Upper lobe of left lung (tissue), 6 donors: Measurements from ENCODE around the gene OGT. TPM values are rescaled to one million over a fixed set of nuclear protein-coding genes. Genes with fewer than 3 reads are reported as not detected.

Experiments
- ATAC-seq, 2 donors: fragments of 200-7000 bp; cut with Tn5 transposase; one replicate each; pipeline ENCODE4 v1.9.1; 2022; ENCODE audit warnings: mild to moderate bottlenecking in 2 of 2, moderate library complexity in 2 of 2; ENCODE audit not compliant: low FRiP score in 2 of 2
- DNase-seq, 2 donors: peaks; one replicate each; pipeline ENCODE4 v3.0.0-alpha.2; 2019 to 2020
- H3K27ac ChIP-seq, 4 donors: fragments of 200-600 bp; sonication (generic); one replicate each; pipeline ENCODE4 v1.5.1; 2016 to 2019
- H3K27me3 ChIP-seq, 4 donors: fragments of 200-600 bp; sonication (generic); one replicate each; pipeline ENCODE4 v1.5.1; 2017 to 2019
- H3K36me3 ChIP-seq, 4 donors: fragments of 200-600 bp; sonication (generic); one replicate each; pipeline ENCODE4 v1.5.1; 2016 to 2019
- H3K4me1 ChIP-seq, 4 donors: fragments of 200-600 bp; sonication (generic); one replicate each; pipeline ENCODE4 v1.5.1; 2018 to 2019
- H3K4me3 ChIP-seq, 4 donors: fragments of 200-600 bp; sonication (generic); one replicate each; pipeline ENCODE4 v1.5.1; 2017 to 2019; ENCODE audit warnings: mild to moderate bottlenecking in 2 of 4, moderate library complexity in 1 of 4
- H3K9me3 ChIP-seq, 4 donors: fragments of 200-600 bp; sonication (generic); one replicate each; pipeline ENCODE4 v1.5.1; 2018 to 2019
- EP300 ChIP-seq, 4 donors: sonication (generic); formaldehyde crosslinking; IDR thresholded peaks; one replicate each; pipeline ENCODE4 v1.5.1; 2017; ENCODE audit warnings: antibody characterized with exemption in 4 of 4, control low read depth in 2 of 4
- POLR2A ChIP-seq, 4 donors: fragments of 450-650 bp; IDR thresholded peaks; one replicate each; pipeline ENCODE4 v1.5.1; 2016 to 2017; ENCODE audit warnings: antibody characterized with exemption in 4 of 4, mild to moderate bottlenecking in 2 of 4
- POLR2AphosphoS5 ChIP-seq, 2 donors: sonication (generic); formaldehyde crosslinking; IDR thresholded peaks; one replicate each; pipeline ENCODE4 v1.5.1; 2017; ENCODE audit warnings: antibody characterized with exemption in 2 of 2
- WGBS, 2 donors: methylation state at CpG; one replicate each; pipeline ENCODE4 v1.1.5; 2017 to 2018; 5-methylcytosine and 5-hydroxymethylcytosine counted together
- total RNA-seq, 6 donors: library from RNA; depleted of rRNA in 4 of 6; stranded (reverse); fragments of >200 nt in 4 of 6; gene quantifications; one replicate each; pipeline versions ENCODE4 v1.1.0 to v1.2.1, GENCODE V29; 2016 to 2021
- TF ChIP-seq, protein P1 (sequence below), 6 experiments: fragments of 450-650 bp in 4 of 6; fragments of 200-600 bp in 2 of 6; sonication (generic) in 2 of 6; IDR thresholded peaks; one replicate each; pipeline ENCODE4 v1.5.1; 2016 to 2019; ENCODE audit warnings: antibody characterized with exemption in 6 of 6
- donor health status: DM: no; HTN: no; CAD: no; lungs with moderate emphysema.
- donor health status: DM: no; HTN: yes; CAD: no; lungs with severe emphysema.

The OGT gene
- total RNA-seq, 6 donors from 2014 or later: 88.3 to 315 (median 159) TPM

DNA sequence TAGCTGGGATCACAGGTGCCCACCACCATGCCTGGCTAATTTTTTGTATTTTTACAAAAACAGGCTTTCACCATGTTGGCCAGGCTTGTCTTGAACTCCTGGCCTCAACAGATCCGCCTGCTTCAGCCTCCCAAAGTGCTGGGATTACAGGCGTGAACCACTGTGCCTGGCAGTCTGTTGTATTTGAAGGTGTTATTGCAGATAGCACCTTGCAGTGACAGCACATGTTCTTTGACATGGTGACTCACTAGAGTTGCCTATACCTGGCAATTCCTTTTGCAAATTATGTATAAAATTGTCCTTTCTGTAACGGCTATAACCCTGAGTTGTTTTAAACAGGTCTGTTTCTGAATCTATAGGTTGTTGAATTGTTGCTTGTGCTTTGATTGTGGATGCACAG is 7.9 kb downstream of the OGT start:
- WGBS, 2 donors: 48 to 54% methylated on average over 3 of the region's 3 CpGs
- H3K27ac ChIP-seq: peak overlapping the region in 1 of 4 donors; percentile 42
- ATAC-seq: no peak

DNA sequence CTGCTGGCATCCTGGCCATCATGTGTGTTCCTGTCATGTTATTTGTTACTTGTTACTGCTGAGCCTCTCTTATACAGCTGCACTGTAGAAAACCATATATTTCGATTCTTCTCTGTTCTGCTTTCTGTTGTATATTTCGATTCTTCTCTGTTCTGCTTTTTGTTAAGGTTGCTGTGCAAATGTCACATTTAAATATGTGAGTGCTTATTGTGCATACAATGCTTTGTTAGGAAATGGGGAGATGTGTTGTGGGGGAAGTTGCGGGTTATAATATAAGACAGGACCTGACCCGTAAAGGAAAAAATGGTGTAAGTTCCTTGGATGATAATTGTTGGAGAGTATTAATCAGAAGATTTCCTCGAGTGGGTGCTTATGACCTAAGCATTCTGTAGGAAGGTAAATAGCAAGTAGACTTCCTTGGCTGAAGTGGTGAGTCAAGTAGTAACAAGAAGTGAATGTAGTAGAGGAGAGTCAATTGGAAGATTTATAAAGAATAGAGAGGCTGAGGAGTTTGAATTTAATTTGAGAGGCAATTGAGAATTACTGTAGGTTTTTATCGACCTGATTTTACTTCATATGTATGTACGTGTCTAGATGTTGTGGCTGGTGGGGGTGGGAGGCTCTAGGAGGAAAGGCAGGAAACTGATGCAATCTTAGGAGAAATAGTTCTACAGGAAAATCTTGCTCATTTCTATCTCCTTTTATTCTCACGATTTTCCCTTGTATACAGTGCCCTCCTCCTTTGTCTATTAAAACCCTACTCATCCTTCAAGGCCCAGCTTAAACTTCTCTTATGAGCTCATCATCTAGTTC is 8.5 kb downstream of the OGT start:
- Histone ChIP-seq H3K4me1 (peaks cover 28 to 52% (median 33%) of the 10 kb centered on the region in 4 donors), H3K27ac (peak overlapping the region in 3 of 4 donors; percentile 18 to 42 (median 42)), H3K9me3 (no peaks in the 10 kb centered on the region), H3K36me3 (peaks cover 0 to 19% (median 2%) of the 10 kb centered on the region in 4 donors), H3K27me3 (no peaks in the 10 kb centered on the region), H3K4me3 (no peak overlapping the region)
- no peak for TF ChIP-seq POLR2A (IDR thresholded peaks at IDR 0.05)
- no peak for TF ChIP-seq POLR2AphosphoS5 (IDR thresholded peaks at IDR 0.05)
- TF ChIP-seq, protein P1, sequence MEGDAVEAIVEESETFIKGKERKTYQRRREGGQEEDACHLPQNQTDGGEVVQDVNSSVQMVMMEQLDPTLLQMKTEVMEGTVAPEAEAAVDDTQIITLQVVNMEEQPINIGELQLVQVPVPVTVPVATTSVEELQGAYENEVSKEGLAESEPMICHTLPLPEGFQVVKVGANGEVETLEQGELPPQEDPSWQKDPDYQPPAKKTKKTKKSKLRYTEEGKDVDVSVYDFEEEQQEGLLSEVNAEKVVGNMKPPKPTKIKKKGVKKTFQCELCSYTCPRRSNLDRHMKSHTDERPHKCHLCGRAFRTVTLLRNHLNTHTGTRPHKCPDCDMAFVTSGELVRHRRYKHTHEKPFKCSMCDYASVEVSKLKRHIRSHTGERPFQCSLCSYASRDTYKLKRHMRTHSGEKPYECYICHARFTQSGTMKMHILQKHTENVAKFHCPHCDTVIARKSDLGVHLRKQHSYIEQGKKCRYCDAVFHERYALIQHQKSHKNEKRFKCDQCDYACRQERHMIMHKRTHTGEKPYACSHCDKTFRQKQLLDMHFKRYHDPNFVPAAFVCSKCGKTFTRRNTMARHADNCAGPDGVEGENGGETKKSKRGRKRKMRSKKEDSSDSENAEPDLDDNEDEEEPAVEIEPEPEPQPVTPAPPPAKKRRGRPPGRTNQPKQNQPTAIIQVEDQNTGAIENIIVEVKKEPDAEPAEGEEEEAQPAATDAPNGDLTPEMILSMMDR (IDR thresholded peaks at IDR 0.05): no peak
- no peak for TF ChIP-seq EP300 (IDR thresholded peaks at IDR 0.05)
- DNase-seq (no peak), ATAC-seq (peak in 1 of 2 donors; percentile 44)
- 20 to 38% methylated on average over 8 of the region's 8 CpGs for WGBS, 2 donors

More for the DNA sequence above, 7.9 kb downstream of the OGT start:
- Histone ChIP-seq H3K4me1 (peaks cover 28 to 52% (median 33%) of the 10 kb centered on the region in 4 donors), H3K36me3 (peaks cover 0 to 13% (median 0%) of the 10 kb centered on the region in 4 donors), H3K9me3 (no peaks in the 10 kb centered on the region), H3K4me3 (no peak overlapping the region), H3K27me3 (no peaks in the 10 kb centered on the region)
- no peak for TF ChIP-seq POLR2A (IDR thresholded peaks at IDR 0.05)
- TF ChIP-seq, protein P1 (IDR thresholded peaks at IDR 0.05): no peak
- DNase-seq: no peak

DNA sequence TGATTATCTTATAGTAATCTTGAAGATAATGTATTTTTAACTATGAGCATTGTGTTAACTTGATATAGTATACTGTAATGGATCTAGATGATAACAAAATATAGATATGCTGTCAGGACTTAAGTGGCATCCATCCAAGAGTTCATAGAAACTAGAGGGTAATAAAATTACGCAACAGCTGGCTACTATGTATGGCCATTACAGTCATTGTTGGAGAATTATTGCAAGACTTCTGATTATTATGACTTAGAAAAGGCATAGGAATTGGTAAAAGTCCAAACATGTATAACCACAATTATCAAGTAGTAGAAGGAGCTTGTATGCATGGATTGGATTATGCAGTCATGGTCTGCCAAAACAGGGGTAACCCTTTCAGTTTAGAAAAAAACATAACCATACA is 9.5 kb downstream of the OGT start:
- peaks cover 28 to 51% (median 31%) of the 10 kb centered on the region in 4 donors for H3K4me1 ChIP-seq
- H3K27me3 ChIP-seq: no peaks in the 10 kb centered on the region
- ATAC-seq (no peak), DNase-seq (no peak)
- no peak overlapping the region for H3K4me3 ChIP-seq
- H3K9me3 ChIP-seq: no peaks in the 10 kb centered on the region
- WGBS, 2 donors: 63 to 65% methylated on average over 1 of the region's 1 CpG
- H3K27ac ChIP-seq: peak overlapping the region in 2 of 4 donors; percentile 5 to 37
- H3K36me3 ChIP-seq: peaks cover 0 to 29% (median 6%) of the 10 kb centered on the region in 4 donors
- TF ChIP-seq EP300 (IDR thresholded peaks at IDR 0.05): no peak
- TF ChIP-seq, protein P1 (IDR thresholded peaks at IDR 0.05): no peak
- no peak for TF ChIP-seq POLR2AphosphoS5 (IDR thresholded peaks at IDR 0.05)
- no peak for TF ChIP-seq POLR2A (IDR thresholded peaks at IDR 0.05)

DNA sequence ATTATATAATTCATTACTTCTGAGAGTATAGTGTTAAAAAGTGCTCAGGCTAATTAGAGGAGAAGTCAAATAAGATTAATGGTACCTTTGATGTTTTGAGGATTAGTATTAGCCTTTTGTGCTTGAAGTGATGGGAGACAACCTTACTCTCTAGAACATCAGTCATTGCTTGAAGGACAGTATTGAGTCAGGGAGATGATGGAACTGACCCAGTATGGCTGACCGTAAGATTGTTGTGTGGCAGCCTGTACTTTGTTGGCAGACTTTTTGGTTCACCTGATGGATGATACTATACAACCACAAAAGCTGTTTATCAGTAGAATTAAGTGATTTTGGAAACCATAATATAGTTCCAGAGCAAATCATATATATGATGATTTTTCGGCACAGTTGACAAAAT is 9.9 kb downstream of the OGT start:
- Histone ChIP-seq H3K4me1 (peaks cover 25 to 47% (median 29%) of the 10 kb centered on the region in 4 donors), H3K36me3 (peaks cover 0 to 29% (median 8%) of the 10 kb centered on the region in 4 donors), H3K4me3 (no peak overlapping the region), H3K27ac (peak overlapping the region in 1 of 4 donors; percentile 37), H3K9me3 (no peaks in the 10 kb centered on the region), H3K27me3 (no peaks in the 10 kb centered on the region)
- TF ChIP-seq EP300 (IDR thresholded peaks at IDR 0.05): no peak
- TF ChIP-seq POLR2A (IDR thresholded peaks at IDR 0.05): no peak
- no peak for TF ChIP-seq POLR2AphosphoS5 (IDR thresholded peaks at IDR 0.05)
- TF ChIP-seq, protein P1 (IDR thresholded peaks at IDR 0.05): no peak
- ATAC-seq (no peak), DNase-seq (no peak)
- WGBS, 2 donors: 80 to 100% methylated on average over 1 to 2 of the region's 2 CpGs
